ENCODE results near the gene FKBP5.

DNA sequence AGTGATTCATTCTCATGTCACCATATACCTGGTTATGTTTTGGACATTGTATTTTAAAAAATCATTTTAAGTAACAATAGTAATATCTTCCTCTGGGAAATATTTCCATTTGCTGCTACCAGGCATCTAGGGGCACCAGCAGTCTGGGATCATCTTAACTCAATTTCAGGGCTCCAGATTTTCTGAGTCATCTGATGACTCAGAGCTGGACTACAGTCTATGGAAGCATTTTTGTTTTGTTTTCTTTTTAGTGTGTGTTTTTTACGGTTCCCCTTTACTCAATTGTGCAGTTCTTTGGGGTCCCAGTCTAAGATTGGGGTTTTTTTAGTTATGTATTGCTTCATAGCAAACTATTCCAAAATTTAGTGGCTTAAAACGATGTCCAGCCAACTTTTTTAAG is 5.7 kb upstream of the FKBP5 start:
- TF ChIP-seq, protein P1, sequence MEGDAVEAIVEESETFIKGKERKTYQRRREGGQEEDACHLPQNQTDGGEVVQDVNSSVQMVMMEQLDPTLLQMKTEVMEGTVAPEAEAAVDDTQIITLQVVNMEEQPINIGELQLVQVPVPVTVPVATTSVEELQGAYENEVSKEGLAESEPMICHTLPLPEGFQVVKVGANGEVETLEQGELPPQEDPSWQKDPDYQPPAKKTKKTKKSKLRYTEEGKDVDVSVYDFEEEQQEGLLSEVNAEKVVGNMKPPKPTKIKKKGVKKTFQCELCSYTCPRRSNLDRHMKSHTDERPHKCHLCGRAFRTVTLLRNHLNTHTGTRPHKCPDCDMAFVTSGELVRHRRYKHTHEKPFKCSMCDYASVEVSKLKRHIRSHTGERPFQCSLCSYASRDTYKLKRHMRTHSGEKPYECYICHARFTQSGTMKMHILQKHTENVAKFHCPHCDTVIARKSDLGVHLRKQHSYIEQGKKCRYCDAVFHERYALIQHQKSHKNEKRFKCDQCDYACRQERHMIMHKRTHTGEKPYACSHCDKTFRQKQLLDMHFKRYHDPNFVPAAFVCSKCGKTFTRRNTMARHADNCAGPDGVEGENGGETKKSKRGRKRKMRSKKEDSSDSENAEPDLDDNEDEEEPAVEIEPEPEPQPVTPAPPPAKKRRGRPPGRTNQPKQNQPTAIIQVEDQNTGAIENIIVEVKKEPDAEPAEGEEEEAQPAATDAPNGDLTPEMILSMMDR (IDR thresholded peaks at IDR 0.05; ENCODE audit: extremely low read depth in 1 of 2, insufficient read depth in 1 of 2, low read depth in 1 of 2, low read length in 2 of 2), result no peak
- no peak for TF ChIP-seq POLR2AphosphoS5 (IDR thresholded peaks at IDR 0.05; ENCODE audit: insufficient read depth, low read depth, low read length)
- TF ChIP-seq, protein P2, sequence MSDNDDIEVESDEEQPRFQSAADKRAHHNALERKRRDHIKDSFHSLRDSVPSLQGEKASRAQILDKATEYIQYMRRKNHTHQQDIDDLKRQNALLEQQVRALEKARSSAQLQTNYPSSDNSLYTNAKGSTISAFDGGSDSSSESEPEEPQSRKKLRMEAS (IDR thresholded peaks at IDR 0.05; ENCODE audit: insufficient read depth, insufficient read length), result no peak
- TF ChIP-seq EZH2 (IDR thresholded peaks at IDR 0.05; ENCODE audit: borderline replicate concordance, low read depth, low read length, severe bottlenecking), result no peak
- TF ChIP-seq POLR2A (IDR thresholded peaks at IDR 0.05; ENCODE audit: low read depth, low read length), result no peak
- peak; percentile 68 for TF ChIP-seq FOS (IDR thresholded peaks at IDR 0.05; ENCODE audit: borderline replicate concordance, insufficient read depth, low read length)
